Posterior cingulate gyrus (tissue), 11 donors: ENCODE results near the gene ALG2.

Source experiments
- DNase-seq, 10 donors: peaks; one replicate each; pipeline versions ENCODE4 v3.0.0 to v3.0.0-alpha.2; 2020 to 2021; ENCODE audit warnings: mixed read lengths in 3 of 10
- intact Hi-C: fragments of 100-400 bp; cut with DNase I; formaldehyde crosslinking; loops from one replicate; pipeline ENCODE4 v1.15.1; 2023

Gene ALG2

GRCh38 chr9:99180199-99180598, 41.5 kb downstream of the ALG2 start:
- no peak for DNase-seq
- intact Hi-C loops: loop anchor here (5.0 to 10.0 kb wide), 2 partner anchors 85 to 1142 kb away; no protein-coding TSS in a partner anchor

GRCh38 chr9:99178912-99179872, 42.5 kb downstream of the ALG2 start:
- intact Hi-C loops: no loop called here
- no peak for DNase-seq

- no peak for DNase-seq
- intact Hi-C loops: no loop called here
Observed at GRCh38 chr9:99177576-99178366, 44.0 kb downstream of the ALG2 start.

- intact Hi-C loops: no loop called here
- DNase-seq: no peak
Observed at GRCh38 chr9:99176527-99177013, 45.2 kb downstream of the ALG2 start.

- intact Hi-C loops: no loop called here
- DNase-seq: no peak
Observed at GRCh38 chr9:99173570-99174504, 47.9 kb downstream of the ALG2 start.

GRCh38 chr9:99172124-99173091, 49.3 kb downstream of the ALG2 start:
- intact Hi-C loops: no loop called here
- DNase-seq: no peak

- intact Hi-C loops: no loop called here
- no peak for DNase-seq
Observed at GRCh38 chr9:99171225-99172123, 50.3 kb downstream of the ALG2 start.

GRCh38 chr9:99169982-99170761, 51.6 kb downstream of the ALG2 start:
- intact Hi-C loops: no loop called here
- no peak for DNase-seq

- DNase-seq: no peak
- intact Hi-C loops: no loop called here
Observed at GRCh38 chr9:99169086-99169485, 52.7 kb downstream of the ALG2 start.

- intact Hi-C loops: no loop called here
- DNase-seq: no peak
Observed at GRCh38 chr9:99167694-99168093, 54.0 kb downstream of the ALG2 start.

- intact Hi-C loops: no loop called here
Observed at GRCh38 chr9:99167119-99167518, 54.6 kb downstream of the ALG2 start.

More at GRCh38 chr9:99167119-99167518, 54.6 kb downstream of the ALG2 start:
- DNase-seq: no peak
